ENCODE results near the gene MYOCOS.

- TF ChIP-seq EZH2phosphoT487 (IDR thresholded peaks at IDR 0.05; ENCODE audit: insufficient read depth, low read depth), result no peak
- TF ChIP-seq EZH2 (IDR thresholded peaks at IDR 0.05; ENCODE audit: insufficient read depth, poor library complexity, severe bottlenecking), result no peak
Observed at GRCh38 chr1:171597203-171597602, 24.8 kb upstream of the MYOCOS start.
